ENCODE results near the gene ZFHX3. TPM values are rescaled to one million over a fixed set of nuclear protein-coding genes. Genes with fewer than 3 reads are reported as not detected.

Gene ZFHX3
- total RNA-seq, 1 experiment from 2014 or later, result 13.6 TPM

DNA sequence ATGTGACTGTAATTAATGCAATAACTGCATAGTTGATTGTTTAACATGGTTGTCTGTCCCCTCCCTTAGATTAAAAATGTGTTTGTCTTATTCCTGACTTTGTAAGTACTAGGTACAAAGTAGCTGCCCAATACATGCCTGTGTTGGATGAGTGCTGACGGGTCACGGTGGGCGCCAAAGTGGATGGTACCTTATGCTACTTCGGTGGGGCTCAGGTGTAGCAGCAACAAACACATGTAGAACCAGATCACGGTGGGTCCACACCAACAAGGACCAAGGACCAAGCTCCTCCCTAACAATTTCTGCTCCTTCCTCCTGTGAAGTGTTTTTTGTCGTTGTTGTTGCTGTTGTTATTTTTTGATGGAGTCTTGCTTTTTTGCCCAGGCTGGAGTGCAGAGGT is 46.4 kb upstream of the ZFHX3 start:
- no peak for DNase-seq
- Mint-ChIP-seq H3K27me3 (ENCODE audit: unreplicated experiment) (peaks cover 88% of the 10 kb centered on the region), H3K36me3 (ENCODE audit: insufficient read depth, unreplicated experiment) (no peaks in the 10 kb centered on the region), H3K4me3 (ENCODE audit: low read depth, unreplicated experiment) (no peak overlapping the region), H3K4me1 (ENCODE audit: low read depth, unreplicated experiment) (peaks cover 11% of the 10 kb centered on the region), H3K9me3 (ENCODE audit: low read depth, unreplicated experiment) (no peaks in the 10 kb centered on the region), H3K27ac (ENCODE audit: unreplicated experiment) (no peak overlapping the region)
- no TSS peak for BruUV-seq (replicated peaks)
- intact Hi-C loops (cut with micrococcal nuclease; ENCODE audit: unreplicated experiment), result no loop called here
- CTCF ChIA-PET, result no interaction called here
- TF ChIP-seq, protein P1, sequence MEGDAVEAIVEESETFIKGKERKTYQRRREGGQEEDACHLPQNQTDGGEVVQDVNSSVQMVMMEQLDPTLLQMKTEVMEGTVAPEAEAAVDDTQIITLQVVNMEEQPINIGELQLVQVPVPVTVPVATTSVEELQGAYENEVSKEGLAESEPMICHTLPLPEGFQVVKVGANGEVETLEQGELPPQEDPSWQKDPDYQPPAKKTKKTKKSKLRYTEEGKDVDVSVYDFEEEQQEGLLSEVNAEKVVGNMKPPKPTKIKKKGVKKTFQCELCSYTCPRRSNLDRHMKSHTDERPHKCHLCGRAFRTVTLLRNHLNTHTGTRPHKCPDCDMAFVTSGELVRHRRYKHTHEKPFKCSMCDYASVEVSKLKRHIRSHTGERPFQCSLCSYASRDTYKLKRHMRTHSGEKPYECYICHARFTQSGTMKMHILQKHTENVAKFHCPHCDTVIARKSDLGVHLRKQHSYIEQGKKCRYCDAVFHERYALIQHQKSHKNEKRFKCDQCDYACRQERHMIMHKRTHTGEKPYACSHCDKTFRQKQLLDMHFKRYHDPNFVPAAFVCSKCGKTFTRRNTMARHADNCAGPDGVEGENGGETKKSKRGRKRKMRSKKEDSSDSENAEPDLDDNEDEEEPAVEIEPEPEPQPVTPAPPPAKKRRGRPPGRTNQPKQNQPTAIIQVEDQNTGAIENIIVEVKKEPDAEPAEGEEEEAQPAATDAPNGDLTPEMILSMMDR (IDR thresholded peaks at IDR 0.05; ENCODE audit: unreplicated experiment), result no peak

DNA sequence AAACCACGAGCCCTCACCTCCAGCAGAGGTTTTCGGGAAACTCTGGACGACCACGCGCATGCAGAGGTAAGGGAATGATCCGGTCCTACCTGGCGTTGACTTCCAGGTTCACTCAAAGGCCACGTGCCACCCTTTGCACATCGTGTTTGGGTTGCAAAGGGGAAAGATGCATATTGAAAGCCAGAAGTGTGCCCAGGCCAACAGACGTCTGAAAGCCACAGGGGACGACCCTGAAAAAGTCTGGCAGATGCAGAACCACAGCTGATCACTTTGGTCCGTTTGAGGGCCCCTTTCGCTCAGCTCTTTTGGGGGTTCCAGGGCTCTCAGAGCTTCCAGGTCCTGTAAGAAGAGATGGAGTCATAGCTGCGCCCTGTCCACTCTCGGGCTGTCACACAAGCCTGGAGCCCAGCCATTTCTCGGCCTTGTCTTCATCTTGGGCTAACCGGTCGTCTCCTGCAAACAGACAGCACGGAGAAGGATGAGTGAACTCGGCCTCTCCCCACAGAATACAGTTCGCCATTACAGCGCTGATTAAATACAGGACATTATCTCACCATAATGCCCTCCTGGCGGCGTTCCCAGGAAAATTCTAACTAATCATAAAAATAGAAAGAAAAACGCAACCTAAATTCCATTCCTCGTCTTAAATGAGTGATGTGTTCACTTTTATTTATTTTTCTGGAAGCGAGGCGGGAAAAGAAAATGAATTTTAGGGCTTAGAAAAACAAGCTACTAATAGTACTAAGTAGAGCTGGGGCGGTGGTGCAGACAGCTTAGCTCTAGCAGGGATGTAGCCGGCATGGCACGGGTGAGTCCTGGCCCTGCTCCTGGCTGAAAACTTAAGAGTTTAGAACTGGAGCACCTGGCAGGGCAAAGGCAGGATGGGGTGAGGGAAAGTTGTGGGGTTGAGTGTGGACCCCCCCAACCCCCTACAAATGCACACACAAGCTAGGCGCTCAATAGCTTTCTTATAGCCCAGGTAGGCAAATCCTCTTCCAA is 45.5 kb upstream of the ZFHX3 start:
- CTCF ChIA-PET, result interaction anchor here (0.7 kb wide), 1 partner anchor 223 kb away, joined by 3 read pairs; no protein-coding TSS in a partner anchor
- DNase-seq, result no peak
- no peak overlapping the region for H3K4me3 Mint-ChIP-seq (ENCODE audit: low read depth, unreplicated experiment)
- H3K27ac Mint-ChIP-seq (ENCODE audit: unreplicated experiment), result no peak overlapping the region
- no peaks in the 10 kb centered on the region for H3K36me3 Mint-ChIP-seq (ENCODE audit: insufficient read depth, unreplicated experiment)
- intact Hi-C loops (cut with micrococcal nuclease; ENCODE audit: unreplicated experiment), result no loop called here
- no TSS peak for BruUV-seq (replicated peaks)
- H3K9me3 Mint-ChIP-seq (ENCODE audit: low read depth, unreplicated experiment), result no peaks in the 10 kb centered on the region
- peaks cover 79% of the 10 kb centered on the region for H3K27me3 Mint-ChIP-seq (ENCODE audit: unreplicated experiment)
- H3K4me1 Mint-ChIP-seq (ENCODE audit: low read depth, unreplicated experiment), result peaks cover 11% of the 10 kb centered on the region
- TF ChIP-seq, protein P1 (IDR thresholded peaks at IDR 0.05; ENCODE audit: unreplicated experiment), result no peak

DNA sequence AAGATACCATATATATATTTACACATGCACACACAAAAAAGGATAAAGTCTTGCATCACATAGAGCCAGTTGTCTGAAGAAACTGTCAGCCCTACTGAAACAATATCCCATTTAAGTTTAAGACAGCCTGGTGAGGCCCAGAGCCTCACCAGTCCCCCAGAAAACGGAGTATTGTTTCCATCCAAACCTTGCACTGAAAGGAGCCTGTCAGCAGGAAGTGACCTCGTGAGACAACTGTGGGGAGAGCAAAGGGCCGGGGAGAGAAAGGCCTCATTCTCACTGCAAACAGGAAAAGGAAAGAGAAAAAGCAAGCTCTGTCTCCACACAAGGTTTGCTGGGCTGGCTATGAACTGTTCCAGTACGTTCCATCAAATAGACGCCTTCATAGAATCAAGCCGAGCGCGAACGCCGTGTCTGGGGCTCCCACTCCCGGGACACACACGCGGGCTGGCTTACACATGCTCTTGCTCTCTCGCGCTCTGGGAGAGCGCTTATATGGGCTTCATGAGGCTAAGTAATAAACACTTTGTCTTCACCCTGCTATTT is 44.4 kb upstream of the ZFHX3 start:
- intact Hi-C loops (cut with micrococcal nuclease; ENCODE audit: unreplicated experiment), result no loop called here
- Mint-ChIP-seq H3K27ac (ENCODE audit: unreplicated experiment) (no peak overlapping the region), H3K27me3 (ENCODE audit: unreplicated experiment) (peaks cover 69% of the 10 kb centered on the region), H3K4me1 (ENCODE audit: low read depth, unreplicated experiment) (peaks cover 11% of the 10 kb centered on the region), H3K36me3 (ENCODE audit: insufficient read depth, unreplicated experiment) (no peaks in the 10 kb centered on the region), H3K4me3 (ENCODE audit: low read depth, unreplicated experiment) (no peak overlapping the region), H3K9me3 (ENCODE audit: low read depth, unreplicated experiment) (no peaks in the 10 kb centered on the region)
- no peak for DNase-seq
- no TSS peak for BruUV-seq (replicated peaks)
- TF ChIP-seq, protein P1 (IDR thresholded peaks at IDR 0.05; ENCODE audit: unreplicated experiment), result no peak
- CTCF ChIA-PET, result interaction anchor here (0.6 to 0.7 kb wide), 2 partner anchors 144 to 799 kb away, joined by 3 to 4 read pairs; no protein-coding TSS in a partner anchor

DNA sequence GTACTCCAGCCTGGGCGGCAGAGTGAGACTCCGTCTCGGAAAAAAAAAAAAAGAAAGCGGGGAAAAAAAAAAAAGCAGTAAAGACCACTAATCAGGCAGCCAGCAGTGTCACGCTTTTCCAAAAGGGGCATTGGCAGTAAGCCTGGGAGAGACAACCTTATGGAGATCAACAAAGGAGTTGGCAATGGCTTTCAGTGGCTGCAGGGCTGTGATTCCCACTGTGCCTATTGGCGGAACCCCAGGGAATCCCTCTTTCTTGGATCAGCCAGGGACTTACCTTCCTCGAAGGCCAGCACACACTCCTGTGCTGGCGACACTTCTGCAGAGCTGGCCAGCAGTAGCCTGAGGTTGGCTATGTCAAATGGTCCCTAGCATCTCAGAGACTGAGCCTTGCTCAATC is 43.2 kb upstream of the ZFHX3 start:
- Mint-ChIP-seq H3K4me1 (ENCODE audit: low read depth, unreplicated experiment) (peaks cover 10% of the 10 kb centered on the region), H3K9me3 (ENCODE audit: low read depth, unreplicated experiment) (no peaks in the 10 kb centered on the region), H3K27ac (ENCODE audit: unreplicated experiment) (no peak overlapping the region), H3K36me3 (ENCODE audit: insufficient read depth, unreplicated experiment) (no peaks in the 10 kb centered on the region), H3K4me3 (ENCODE audit: low read depth, unreplicated experiment) (no peak overlapping the region), H3K27me3 (ENCODE audit: unreplicated experiment) (peaks cover 69% of the 10 kb centered on the region)
- CTCF ChIA-PET, result no interaction called here
- intact Hi-C loops (cut with micrococcal nuclease; ENCODE audit: unreplicated experiment), result no loop called here
- TF ChIP-seq, protein P1 (IDR thresholded peaks at IDR 0.05; ENCODE audit: unreplicated experiment), result no peak
- BruUV-seq (replicated peaks), result no TSS peak
- no peak for DNase-seq
